Gastrocnemius medialis (tissue), 4 donors: ENCODE data around the gene AGR3.
"Not testable (repeated sequence)": the region's sequence is repeated elsewhere in the genome, so short reads cannot be mapped to it uniquely, and the experiment has no call there.

Experiments used
- POLR2A ChIP-seq, 2 donors: fragments of 450-650 bp; IDR thresholded peaks; one replicate each; pipeline ENCODE4 v1.6.1; 2017; ENCODE audit warnings: antibody characterized with exemption in 2 of 2, mild to moderate bottlenecking in 2 of 2, moderate library complexity in 2 of 2
- TF ChIP-seq, protein P1 (sequence below), 5 experiments: fragments of 450-650 bp in 3 of 5; fragments of 200-600 bp in 2 of 5; sonication (generic) in 2 of 5; IDR thresholded peaks in 4 of 5; conservative IDR thresholded peaks in 1 of 5; 1 replicate in 4 of 5; 2 replicates in 1 of 5; pipeline ENCODE4 v1.5.1; 2016 to 2019; ENCODE audit warnings: antibody characterized with exemption in 5 of 5, mild to moderate bottlenecking in 3 of 5, moderate library complexity in 3 of 5

- TF ChIP-seq, protein P1, sequence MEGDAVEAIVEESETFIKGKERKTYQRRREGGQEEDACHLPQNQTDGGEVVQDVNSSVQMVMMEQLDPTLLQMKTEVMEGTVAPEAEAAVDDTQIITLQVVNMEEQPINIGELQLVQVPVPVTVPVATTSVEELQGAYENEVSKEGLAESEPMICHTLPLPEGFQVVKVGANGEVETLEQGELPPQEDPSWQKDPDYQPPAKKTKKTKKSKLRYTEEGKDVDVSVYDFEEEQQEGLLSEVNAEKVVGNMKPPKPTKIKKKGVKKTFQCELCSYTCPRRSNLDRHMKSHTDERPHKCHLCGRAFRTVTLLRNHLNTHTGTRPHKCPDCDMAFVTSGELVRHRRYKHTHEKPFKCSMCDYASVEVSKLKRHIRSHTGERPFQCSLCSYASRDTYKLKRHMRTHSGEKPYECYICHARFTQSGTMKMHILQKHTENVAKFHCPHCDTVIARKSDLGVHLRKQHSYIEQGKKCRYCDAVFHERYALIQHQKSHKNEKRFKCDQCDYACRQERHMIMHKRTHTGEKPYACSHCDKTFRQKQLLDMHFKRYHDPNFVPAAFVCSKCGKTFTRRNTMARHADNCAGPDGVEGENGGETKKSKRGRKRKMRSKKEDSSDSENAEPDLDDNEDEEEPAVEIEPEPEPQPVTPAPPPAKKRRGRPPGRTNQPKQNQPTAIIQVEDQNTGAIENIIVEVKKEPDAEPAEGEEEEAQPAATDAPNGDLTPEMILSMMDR (IDR thresholded peaks at IDR 0.05 in 4 of 5, conservative IDR thresholded peaks at IDR 0.05 in 1 of 5) = not testable (repeated sequence)
- not testable (repeated sequence) for TF ChIP-seq POLR2A (IDR thresholded peaks at IDR 0.05)
Measured at GRCh38 chr7:16853189-16853588, 28.6 kb downstream of the AGR3 start.
